Measurements from ENCODE around the gene DUSP1.

Gene DUSP1

DNA sequence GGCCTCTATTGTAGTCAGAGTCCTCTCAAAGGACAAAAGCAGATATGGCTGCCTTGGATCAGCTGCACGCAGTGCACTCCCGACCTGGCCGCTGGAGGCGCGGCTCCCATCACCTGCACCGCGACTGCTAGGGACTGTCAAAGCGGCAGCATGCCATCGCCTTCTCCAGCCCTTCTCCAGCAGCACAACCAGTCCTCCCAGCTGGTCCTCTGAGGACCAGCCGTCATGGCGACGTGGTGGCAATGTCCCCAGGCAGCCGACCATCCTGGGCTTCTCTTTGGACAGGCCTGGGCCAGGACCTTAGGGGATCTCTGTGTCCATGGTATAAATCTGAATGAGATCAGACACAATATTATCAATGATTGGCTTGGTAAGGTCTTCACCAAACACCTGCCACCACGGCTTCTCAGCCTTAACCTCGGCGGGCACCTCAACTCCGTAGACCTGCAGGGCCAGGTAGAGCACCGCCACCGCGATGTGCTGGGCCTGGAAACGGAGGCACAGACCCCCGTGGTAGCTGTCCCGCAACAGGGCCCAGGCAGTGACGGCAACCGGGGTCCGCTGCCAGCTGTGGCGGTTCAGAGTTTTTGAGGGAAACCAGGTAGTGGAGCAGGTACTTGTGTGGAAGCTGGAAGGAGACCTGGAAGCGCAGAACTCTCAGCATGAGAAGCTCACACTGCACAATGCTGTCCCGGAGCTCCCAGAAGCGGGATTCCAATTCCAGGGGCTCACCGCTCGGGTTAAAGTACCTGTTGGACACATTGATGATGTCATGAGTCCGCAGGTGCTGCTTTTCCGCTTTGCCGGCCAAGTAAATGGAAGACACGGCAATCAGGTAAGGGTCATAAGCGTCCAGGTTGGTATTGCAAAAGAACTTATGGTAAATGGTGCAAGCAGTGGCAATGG lies 8.5 kb downstream of the DUSP1 start:
- no peak for DNase-seq

GRCh38 chr5:172760959-172761358 lies 10.0 kb downstream of the DUSP1 start:
- no peak for DNase-seq

DNA sequence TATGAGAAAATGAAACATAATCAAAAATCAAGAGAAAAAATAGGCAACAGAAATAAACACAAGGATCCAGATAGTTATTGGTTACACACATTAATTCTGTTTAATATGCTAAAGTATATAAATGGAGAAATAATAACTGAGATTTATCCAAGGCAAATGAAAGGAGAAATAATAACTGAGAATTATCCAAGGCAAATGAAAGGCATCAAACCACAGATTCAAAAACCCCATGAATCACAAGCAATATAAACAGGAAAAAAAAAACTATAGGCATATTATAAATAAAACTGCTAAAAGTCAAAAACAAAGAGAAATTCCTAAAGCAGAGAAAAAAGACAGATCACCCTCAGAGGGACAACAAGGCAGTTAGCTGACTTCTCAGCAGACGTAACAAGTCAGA lies 10.9 kb downstream of the DUSP1 start:
- no peak for DNase-seq

- no peak for DNase-seq
These were observed 12.2 kb downstream of the DUSP1 start for GRCh38 chr5:172758834-172759149.

DNA sequence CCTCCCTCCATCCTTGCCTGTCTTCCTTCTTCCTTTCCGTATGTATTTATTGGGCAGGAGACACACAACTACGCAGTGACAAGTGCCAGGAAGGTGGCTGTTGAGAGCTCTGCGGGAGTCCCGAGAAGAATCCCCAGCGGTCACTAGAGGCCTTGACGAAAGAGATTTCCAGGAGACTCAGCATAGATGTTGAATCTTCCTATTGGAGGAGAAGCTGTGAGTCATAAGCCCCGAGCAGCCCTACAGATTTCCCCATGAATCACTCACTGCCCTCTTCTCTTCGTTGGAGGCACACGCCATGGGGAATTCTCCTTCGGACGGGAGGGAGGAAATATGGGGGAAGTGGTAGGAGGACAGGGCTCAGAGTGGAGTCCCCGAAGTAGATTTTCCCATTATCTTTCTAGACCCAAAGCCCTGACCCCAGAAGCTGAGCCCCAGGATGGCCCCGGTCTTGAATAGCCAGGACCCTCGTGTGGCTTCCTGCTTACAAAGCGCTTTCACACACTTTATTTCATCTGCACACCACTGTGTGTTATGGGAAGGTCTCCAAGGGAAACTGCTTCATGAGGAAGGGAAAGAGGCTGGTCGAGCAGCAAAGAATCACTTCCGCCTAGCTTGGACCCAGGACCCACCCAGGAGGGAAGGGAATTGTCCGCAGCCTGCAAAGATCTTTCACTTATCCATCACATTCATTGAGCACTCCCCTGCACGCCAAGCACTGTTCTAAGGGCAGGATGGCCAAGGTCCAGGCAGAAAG lies 12.7 kb downstream of the DUSP1 start:
- DNase-seq: no peak

- no peak for DNase-seq
These were observed 13.5 kb downstream of the DUSP1 start for GRCh38 chr5:172757394-172758010.

DNA sequence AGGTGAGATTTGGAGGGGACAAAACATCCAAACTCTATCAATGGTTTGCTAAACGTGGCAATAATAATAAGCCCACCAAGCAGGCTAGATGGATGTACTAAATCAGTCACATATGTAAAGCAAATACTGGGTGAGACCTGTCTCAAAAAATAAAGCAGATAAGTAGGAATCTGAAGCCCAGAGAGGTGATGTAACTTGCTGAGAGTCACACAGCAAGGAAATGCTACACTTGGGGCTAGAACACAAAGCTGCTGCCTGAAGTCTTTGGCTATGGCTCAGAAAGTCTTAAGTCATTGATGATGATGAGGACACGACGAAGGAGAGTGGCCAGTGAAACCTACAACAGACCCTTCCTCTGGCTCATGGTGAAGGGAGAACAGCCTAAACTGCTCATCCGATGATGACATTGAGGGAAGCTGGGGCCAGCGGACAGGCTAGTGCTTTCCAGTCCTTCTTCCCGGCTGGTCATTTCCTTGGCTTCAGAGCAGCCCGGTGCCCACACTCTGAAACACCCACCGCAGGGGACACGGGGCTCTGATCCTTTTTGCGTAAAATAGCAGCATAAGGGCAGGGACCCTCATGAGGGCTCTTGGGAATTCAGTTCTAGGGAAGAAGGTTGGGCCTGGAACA lies 14.1 kb downstream of the DUSP1 start:
- no peak for DNase-seq

- no peak for DNase-seq
These were observed 16.2 kb downstream of the DUSP1 start for GRCh38 chr5:172754596-172755356.

DNA sequence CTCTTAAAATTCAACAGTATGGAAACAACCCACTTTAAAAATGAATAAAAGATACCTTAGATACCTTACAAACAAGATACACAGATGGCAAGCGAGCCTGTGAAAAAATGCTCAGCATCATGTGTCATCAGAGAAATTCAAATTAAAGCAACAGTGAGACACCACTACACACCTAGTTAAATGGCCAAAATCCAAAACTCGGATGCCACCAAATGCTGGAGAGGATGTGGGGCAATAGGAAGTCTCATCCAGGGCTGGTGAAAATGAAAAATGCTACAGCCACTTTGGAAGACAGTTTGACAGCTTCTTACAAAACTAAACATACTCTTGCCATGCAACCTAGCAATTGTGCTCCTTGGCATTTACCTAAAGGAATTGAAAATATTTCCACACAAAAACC lies 17.9 kb downstream of the DUSP1 start:
- DNase-seq: no peak

DNA sequence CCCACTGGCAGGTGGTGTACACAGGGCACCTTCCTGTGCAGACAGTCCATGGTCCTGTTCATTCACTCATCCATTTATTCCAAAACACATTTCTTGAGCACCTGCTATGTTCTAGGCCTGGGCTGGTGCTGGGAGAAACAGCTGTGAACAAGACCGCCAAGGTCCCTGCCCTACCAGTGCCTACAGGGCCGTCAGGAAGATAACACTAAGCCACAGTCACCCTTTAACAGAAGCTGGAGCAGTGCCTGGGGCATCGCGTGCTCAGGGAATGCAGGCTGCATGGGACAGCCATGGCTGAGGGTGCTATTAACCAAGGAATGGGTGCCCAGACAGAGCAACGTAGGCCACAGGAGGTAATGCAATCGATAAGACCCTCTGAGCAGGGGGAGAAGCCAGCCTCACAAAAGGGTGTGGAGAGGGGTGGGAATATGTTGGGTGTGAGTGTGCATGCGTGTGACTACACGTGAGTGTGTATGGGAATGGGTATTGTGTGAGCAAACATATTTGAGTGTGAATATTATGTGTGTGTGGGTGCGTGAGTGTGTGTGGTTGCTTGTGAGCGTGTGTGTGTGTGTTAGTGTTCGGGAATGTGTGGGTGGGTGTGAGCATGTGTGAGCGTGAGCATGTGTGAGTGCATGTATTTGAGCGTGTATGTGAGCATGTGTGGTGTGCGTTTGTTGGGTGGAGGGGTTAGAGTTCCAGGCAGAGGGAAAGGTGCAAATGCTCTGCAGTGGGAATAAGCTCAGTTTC lies 19.1 kb downstream of the DUSP1 start:
- no peak for DNase-seq

- no peak for DNase-seq
These were observed 20.9 kb downstream of the DUSP1 start for GRCh38 chr5:172749881-172750633.

- no peak for DNase-seq
These were observed 21.9 kb downstream of the DUSP1 start for GRCh38 chr5:172749076-172749475.

- DNase-seq: no peak
These were observed 22.6 kb downstream of the DUSP1 start for GRCh38 chr5:172748341-172748843.

DNA sequence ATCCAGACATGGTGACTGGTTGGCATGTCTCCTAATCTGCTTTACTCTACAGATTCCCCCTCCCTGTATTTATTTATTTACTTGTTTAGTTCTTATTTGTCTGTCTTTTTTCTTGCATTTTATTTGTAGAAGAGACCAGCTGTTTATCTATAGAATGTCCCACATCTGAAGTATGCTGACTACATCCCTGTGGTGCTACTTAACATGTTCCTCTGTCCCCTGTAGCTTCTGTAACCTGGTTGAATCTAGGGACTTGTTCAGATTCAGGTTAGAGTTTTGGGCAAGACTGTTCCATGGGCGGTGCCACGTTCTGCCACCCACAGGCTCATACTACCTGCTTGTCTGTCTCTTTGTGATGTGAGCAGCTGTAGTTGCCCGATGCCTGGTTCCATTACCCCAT lies 23.5 kb downstream of the DUSP1 start:
- DNase-seq: no peak

DNA sequence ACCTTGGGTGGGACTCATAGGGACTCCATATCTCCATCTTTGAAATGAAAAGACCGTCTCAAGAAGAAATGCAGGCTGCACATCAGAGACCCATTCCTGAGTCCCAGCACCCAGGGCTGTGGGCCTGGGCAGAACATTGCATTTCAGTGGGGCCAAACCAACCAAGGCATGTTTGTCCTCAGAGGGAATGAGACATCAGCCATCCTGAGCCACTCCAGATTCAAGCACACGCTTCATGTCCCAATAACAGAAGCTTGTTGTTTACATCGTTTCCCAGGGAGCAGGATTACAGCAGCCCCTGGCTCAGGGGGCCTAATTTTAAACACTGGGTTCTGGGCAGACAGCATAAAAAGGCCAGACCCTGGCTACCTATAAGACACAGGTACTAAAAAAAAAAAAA lies 24.3 kb downstream of the DUSP1 start:
- DNase-seq: no peak

DNA sequence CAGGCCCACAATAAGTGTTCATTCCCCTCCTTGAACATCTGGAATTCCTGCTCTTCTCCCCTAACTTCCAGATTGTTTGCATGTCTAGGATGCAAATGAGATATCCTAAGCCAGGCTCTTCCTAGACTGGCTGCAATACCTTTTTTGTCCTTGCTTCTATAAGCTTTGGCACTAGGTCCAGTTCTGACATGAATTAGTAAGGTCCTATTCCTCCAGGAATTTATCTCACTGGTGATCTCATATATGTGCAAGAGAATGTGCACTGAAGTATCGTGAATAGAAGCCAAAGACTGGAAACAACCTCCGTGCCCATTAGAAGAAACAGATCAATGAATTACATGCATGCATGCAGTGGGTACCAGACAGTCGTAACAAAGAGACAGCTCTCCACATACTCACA lies 25.2 kb downstream of the DUSP1 start:
- no peak for DNase-seq

DNA sequence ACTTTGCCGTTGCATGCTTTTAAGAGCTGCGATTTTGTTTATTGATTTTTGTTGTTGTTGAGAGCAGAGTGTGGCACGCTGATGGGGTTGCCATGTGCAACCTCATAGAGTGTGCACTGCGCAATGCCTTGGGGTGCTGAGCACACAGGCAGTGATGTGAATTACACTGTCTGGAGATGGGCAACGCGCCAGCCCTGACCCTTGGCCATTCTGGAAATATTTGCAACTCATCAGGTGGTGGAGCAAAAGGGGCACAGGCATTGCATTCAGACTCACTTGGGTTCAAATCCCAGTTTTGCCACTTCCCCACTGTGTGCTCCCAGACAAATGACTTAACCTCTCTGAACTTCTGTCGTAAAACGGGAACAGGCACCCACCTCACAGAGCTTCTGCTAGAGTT lies 25.6 kb downstream of the DUSP1 start:
- no peak for DNase-seq

- no peak for DNase-seq
These were observed 26.6 kb downstream of the DUSP1 start for GRCh38 chr5:172744123-172745104.

DNA sequence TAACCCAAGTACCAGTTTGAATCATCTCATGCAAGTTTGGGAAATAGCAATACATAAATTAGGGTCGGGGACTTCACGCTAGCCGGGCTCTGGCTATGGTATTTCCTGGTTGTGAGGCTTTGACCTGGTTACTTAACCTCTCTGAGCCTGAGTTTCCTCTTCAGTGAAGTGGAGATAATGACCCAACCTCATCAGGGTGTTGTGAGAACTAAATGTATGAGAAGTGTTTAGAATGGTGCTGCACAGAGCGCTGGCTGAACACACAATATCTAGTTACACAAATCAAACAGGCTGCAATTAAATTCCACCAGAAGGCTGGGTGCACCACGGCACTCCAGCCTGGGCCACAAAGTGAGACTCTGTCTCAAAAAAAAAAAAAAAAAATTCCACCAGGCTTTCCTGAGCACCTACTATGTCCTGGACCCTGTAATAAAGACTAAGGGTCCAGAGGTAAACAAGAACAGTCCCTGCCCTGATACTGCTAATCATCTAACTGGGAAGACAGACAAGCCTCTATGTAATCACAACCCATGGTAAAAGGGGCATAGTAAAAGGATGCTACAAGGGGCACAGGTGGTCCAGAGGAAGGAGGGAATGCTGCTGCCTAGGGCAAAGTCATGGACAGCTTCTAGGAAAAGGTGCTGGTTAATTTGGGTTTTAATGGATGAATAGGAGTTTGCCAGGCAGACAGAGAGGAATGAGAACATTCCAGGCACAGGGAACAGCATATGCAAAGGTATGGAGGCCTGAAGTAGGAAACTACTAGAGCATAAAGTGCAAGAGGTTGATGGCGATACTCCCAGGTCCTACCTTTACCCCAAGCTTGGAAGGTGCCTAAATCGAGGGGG lies 27.7 kb downstream of the DUSP1 start:
- DNase-seq: no peak
